H9 (cell line): ENCODE measurements around the gene LYPD5. TPM values are rescaled to one million over a fixed set of nuclear protein-coding genes. Genes with fewer than 3 reads are reported as not detected.
"Not testable (repeated sequence)": the region's sequence is repeated elsewhere in the genome, so short reads cannot be mapped to it uniquely, and the experiment has no call there.

Experiments
- DNase-seq: peaks from one replicate; pipeline ENCODE4 v3.0.0-alpha.2; 2017
- H2AFZ ChIP-seq: one replicate; pipeline ENCODE4 v1.6.1; 2013; ENCODE audit warnings: mild to moderate bottlenecking, low read length, control low read depth, moderate library complexity
- H2AK5ac ChIP-seq: 2 replicates; pipeline ENCODE4 v1.6.1; 2013; ENCODE audit warnings: low read length, control low read depth, mixed read lengths; ENCODE audit not compliant: insufficient read length
- H2BK120ac ChIP-seq: one replicate; pipeline ENCODE4 v1.6.1; 2013; ENCODE audit warnings: low read depth, mild to moderate bottlenecking, low read length, control low read depth, inconsistent platforms; ENCODE audit not compliant: poor library complexity, severe bottlenecking
- H2BK12ac ChIP-seq: 2 replicates; pipeline ENCODE4 v1.6.1; 2013; ENCODE audit warnings: low read length, control low read depth, mixed read lengths, low read depth; ENCODE audit not compliant: insufficient read length
- H2BK15ac ChIP-seq: 2 replicates; pipeline ENCODE4 v1.6.1; 2013; ENCODE audit warnings: low read depth, low read length, control low read depth
- H2BK20ac ChIP-seq: one replicate; pipeline ENCODE4 v1.6.1; 2013; ENCODE audit warnings: low read depth, mild to moderate bottlenecking, low read length, control low read depth, inconsistent platforms; ENCODE audit not compliant: poor library complexity, severe bottlenecking
- H2BK5ac ChIP-seq: 2 replicates; pipeline ENCODE4 v1.6.1; 2013; ENCODE audit warnings: low read length, control low read depth, mixed read lengths; ENCODE audit not compliant: insufficient read length
- H3K14ac ChIP-seq: 2 replicates; pipeline ENCODE4 v1.6.1; 2013; ENCODE audit warnings: low read length, control low read depth; ENCODE audit not compliant: insufficient read depth
- H3K18ac ChIP-seq: 2 replicates; pipeline ENCODE4 v1.6.1; 2013; ENCODE audit warnings: low read depth, mild to moderate bottlenecking, mixed read lengths, low read length, control low read depth; ENCODE audit not compliant: insufficient read length
- H3K23ac ChIP-seq: 2 replicates; pipeline ENCODE4 v1.6.1; 2013; ENCODE audit warnings: low read length, control low read depth, mixed read lengths, low read depth; ENCODE audit not compliant: insufficient read length
- H3K23me2 ChIP-seq: 2 replicates; pipeline ENCODE4 v1.6.1; 2013; ENCODE audit warnings: low read depth, mild to moderate bottlenecking, mixed read lengths, low read length, control low read depth; ENCODE audit not compliant: insufficient read length, poor library complexity, severe bottlenecking
- H3K27ac ChIP-seq: 2 replicates; pipeline ENCODE4 v1.5.1; 2013; ENCODE audit warnings: low read length, control low read depth, mixed read lengths, low read depth; ENCODE audit not compliant: insufficient read length
- H3K27me3 ChIP-seq: 2 replicates; pipeline ENCODE4 v1.6.1; 2013; ENCODE audit warnings: low read length, control low read depth, inconsistent platforms; ENCODE audit not compliant: insufficient read depth
- H3K4ac ChIP-seq: 2 replicates; pipeline ENCODE4 v1.6.1; 2013; ENCODE audit warnings: low read depth, mild to moderate bottlenecking, control low read depth, inconsistent platforms, low read length, moderate library complexity
- H3K4me1 ChIP-seq: 2 replicates; pipeline ENCODE4 v1.6.1; 2013; ENCODE audit warnings: low read length, control low read depth, inconsistent platforms; ENCODE audit not compliant: insufficient read depth
- H3K4me2 ChIP-seq: 2 replicates; pipeline ENCODE4 v1.6.1; 2013; ENCODE audit warnings: low read length, control low read depth, mixed read lengths; ENCODE audit not compliant: insufficient read length, insufficient read depth
- H3K56ac ChIP-seq: 2 replicates; pipeline ENCODE4 v1.6.1; 2013; ENCODE audit warnings: low read depth, mild to moderate bottlenecking, mixed read lengths, low read length, control low read depth; ENCODE audit not compliant: insufficient read length
- H3K79me1 ChIP-seq: 2 replicates; pipeline ENCODE4 v1.6.1; 2013; ENCODE audit warnings: low read depth, mild to moderate bottlenecking, moderate library complexity, low read length, control low read depth, inconsistent platforms; ENCODE audit not compliant: insufficient read depth, poor library complexity, severe bottlenecking
- H3K79me2 ChIP-seq: 2 replicates; pipeline ENCODE4 v1.6.1; 2013; ENCODE audit warnings: low read length, control low read depth, inconsistent platforms; ENCODE audit not compliant: insufficient read depth
- H3K9ac ChIP-seq: 2 replicates; pipeline ENCODE4 v1.6.1; 2013; ENCODE audit warnings: low read length, control low read depth, mixed read lengths; ENCODE audit not compliant: insufficient read length; ENCODE audit errors: extremely low read depth
- H3K9me3 ChIP-seq: one replicate; pipeline ENCODE4 v1.6.1; 2013; ENCODE audit warnings: low read depth, low read length, inconsistent platforms; ENCODE audit not compliant: control insufficient read depth
- H3T11ph ChIP-seq: one replicate; pipeline ENCODE4 v1.6.1; 2013; ENCODE audit warnings: mild to moderate bottlenecking, low read length, control low read depth, inconsistent platforms
- H4K20me1 ChIP-seq: one replicate; pipeline ENCODE4 v1.6.1; 2013; ENCODE audit not compliant: control insufficient read depth, insufficient read length, insufficient read depth
- H4K5ac ChIP-seq: 2 replicates; pipeline ENCODE4 v1.6.1; 2013; ENCODE audit warnings: low read depth, mild to moderate bottlenecking, mixed read lengths, low read length, control low read depth; ENCODE audit not compliant: insufficient read length
- H4K8ac ChIP-seq: replicated peaks from 2 replicates; pipeline ENCODE4 v1.6.1; 2013; ENCODE audit warnings: low read length, control low read depth, mixed read lengths, low read depth; ENCODE audit not compliant: insufficient read length
- H4K91ac ChIP-seq: 2 replicates; pipeline ENCODE4 v1.6.1; 2013; ENCODE audit warnings: low read depth, mild to moderate bottlenecking, moderate library complexity, mixed read lengths, low read length, control low read depth; ENCODE audit not compliant: insufficient read length
- H3K27ac Mint-ChIP-seq, 3 experiments: 2 replicates in 2 of 3; 3 replicates in 1 of 3; pipeline ENCODE4 v1.8.0; 2020 to 2021; ENCODE audit warnings: mixed read lengths in 3 of 3, mild to moderate bottlenecking in 1 of 3, moderate library complexity in 1 of 3
- H3K27me3 Mint-ChIP-seq: 2 replicates; pipeline ENCODE4 v1.8.0; 2021; ENCODE audit warnings: low read depth, mild to moderate bottlenecking, moderate library complexity, mixed read lengths
- H3K36me3 Mint-ChIP-seq, 3 experiments: 2 replicates in 2 of 3; 3 replicates in 1 of 3; pipeline ENCODE4 v1.8.0; 2020 to 2021; ENCODE audit warnings: low read depth in 3 of 3, mixed read lengths in 3 of 3; ENCODE audit not compliant: insufficient read depth in 1 of 3
- H3K4me1 Mint-ChIP-seq, 2 experiments: 2 replicates each; pipeline ENCODE4 v1.8.0; 2020; ENCODE audit warnings: mixed read lengths in 2 of 2
- H3K4me3 Mint-ChIP-seq, 2 experiments: 2 replicates in 1 of 2; 3 replicates in 1 of 2; pipeline ENCODE4 v1.8.0; 2020 to 2021; ENCODE audit warnings: mild to moderate bottlenecking in 2 of 2, mixed read lengths in 2 of 2, moderate library complexity in 1 of 2
- H3K9me3 Mint-ChIP-seq, 2 experiments: 2 replicates in 1 of 2; 3 replicates in 1 of 2; pipeline ENCODE4 v1.8.0; 2020; ENCODE audit warnings: mild to moderate bottlenecking in 2 of 2, mixed read lengths in 2 of 2, moderate library complexity in 1 of 2
- WGBS: extraction: QIAGEN DNeasy Blood & Tissue Kit; methylation state at CpG from one replicate; pipeline ENCODE4 v1.1.7; 2013; ENCODE audit warnings: missing lambda C conversion rate, low lambda C conversion rate, mixed read lengths; ENCODE audit not compliant: insufficient read length; ENCODE audit errors: extremely low coverage; 5-methylcytosine and 5-hydroxymethylcytosine counted together
- total RNA-seq: library from RNA; stranded (reverse); gene quantifications from 2 replicates; pipeline ENCODE4 v1.2.1, GENCODE V29; 2021

Gene LYPD5
- total RNA-seq, 1 experiment from 2014 or later, result 0.50 TPM

DNA sequence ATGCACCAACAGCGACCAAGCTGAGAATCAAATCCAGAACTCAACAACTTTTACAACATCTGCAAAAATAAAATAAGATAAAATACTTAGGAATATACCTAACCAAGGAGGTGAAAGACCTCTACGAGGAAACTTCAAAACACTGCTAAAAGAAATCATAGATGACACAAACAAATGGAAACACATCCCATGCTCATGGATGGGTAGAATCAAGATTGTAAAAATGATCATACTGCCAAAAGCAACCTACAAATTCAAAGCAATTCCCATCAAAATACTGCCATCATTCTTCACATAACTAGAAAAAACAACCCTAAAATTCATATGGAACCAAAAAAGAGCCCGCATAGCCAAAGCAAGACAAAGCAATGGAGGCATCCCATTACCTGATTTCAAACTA lies 21.6 kb upstream of the LYPD5 start:
- H3K56ac ChIP-seq, H2BK20ac ChIP-seq, H4K20me1 ChIP-seq, H3K18ac ChIP-seq, H2BK5ac ChIP-seq, H3K9me3 ChIP-seq, H3K79me2 ChIP-seq, H2BK15ac ChIP-seq, H3K4me1 ChIP-seq, H3T11ph ChIP-seq, H3K4ac ChIP-seq, H3K14ac ChIP-seq, H4K5ac ChIP-seq, H2AK5ac ChIP-seq, H2BK120ac ChIP-seq, H3K27ac ChIP-seq, H3K23ac ChIP-seq, H2AFZ ChIP-seq, H3K9ac ChIP-seq, H3K4me2 ChIP-seq, H4K8ac ChIP-seq, H3K27ac Mint-ChIP-seq, H3K79me1 ChIP-seq, H4K91ac ChIP-seq, H2BK12ac ChIP-seq, H3K27me3 ChIP-seq, DNase-seq, H3K4me3 Mint-ChIP-seq, H3K23me2 ChIP-seq: not testable (repeated sequence)
- no CpG with 5 or more reads among the region's 3 CpGs for WGBS
- Mint-ChIP-seq H3K9me3 (peaks cover 40 to 62% of the 10 kb centered on the region in 2 experiments), H3K4me1 (peaks cover 6 to 10% of the 10 kb centered on the region in 2 experiments; a peak in 3 of 4 replicates), H3K36me3 (peaks cover 10 to 13% (median 13%) of the 10 kb centered on the region in 3 experiments; a peak in 6 of 7 replicates), H3K27me3 (peaks cover 42% of the 10 kb centered on the region)
